Measurements from ENCODE around the gene KRT77.
"Not testable (repeated sequence)": the region's sequence is repeated elsewhere in the genome, so short reads cannot be mapped to it uniquely, and the experiment has no call there.

KRT77 gene

DNA sequence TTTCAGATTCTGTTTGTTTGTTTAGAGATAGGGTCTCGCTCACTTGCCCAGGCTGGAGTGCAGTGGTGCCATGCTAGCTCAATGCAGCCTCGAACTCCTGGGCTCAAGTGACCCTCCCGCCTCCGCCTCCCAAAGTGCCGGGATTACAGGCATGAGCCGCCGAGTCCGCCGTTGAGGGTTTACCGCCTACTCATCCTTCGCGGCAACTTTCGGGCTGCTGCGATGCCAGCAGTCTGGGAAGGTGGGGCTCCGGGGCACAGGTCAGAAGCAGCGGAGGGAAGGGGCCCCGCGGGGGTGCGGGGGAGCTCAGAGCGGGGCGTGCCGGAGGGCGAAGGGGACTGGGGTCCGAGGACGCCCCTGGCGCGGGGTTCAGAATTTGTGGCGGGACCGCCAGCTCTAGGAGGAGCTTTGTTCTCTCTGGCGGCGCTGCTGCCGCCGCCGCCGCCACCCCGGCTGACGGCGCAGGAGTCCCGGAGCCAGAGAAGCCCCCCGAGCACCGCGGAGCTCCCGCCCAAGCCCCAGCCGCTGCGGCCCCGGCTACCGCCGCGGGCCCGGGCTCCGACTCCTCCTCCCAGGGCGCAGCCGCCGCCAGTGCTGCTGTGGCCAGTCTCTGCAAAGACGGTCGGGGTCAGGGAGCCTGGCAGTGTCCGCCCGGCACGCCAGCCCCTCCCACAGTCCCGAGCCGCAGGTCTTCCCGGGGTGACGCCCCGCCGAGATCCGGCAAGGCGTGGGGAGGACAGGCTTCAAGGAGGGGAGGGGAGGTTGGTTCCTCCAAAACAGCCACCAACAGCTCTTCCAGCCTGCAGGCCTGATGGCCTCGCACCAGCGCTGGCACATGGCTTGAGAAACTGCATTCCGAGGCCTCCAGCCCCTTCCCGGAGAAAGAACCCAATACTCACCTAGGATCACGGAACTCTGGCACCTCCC lies 10.9 kb upstream of the KRT77 start:
- DNase-seq (ENCODE audit: low spot score): peak; percentile 51
- peak overlapping the region; percentile 79 for H3K14ac ChIP-seq (ENCODE audit: low read length)

DNA sequence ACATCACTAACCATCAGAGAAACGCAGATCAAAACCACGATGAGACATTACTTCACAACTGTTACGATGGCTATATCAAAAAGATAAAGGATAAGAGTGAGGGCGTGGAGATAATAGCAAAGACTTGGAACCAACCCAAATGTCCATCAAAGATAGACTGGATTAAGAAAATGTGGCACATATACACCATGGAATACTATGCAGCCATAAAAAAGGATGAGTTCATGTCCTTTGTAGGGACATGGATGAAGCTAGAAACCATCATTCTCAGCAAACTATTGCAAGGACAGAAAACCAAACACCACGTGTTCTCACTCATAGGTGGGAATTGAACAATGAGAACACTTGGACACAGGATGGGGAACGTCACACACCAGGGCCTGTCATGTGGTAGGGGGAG lies 8.8 kb upstream of the KRT77 start:
- H2AK5ac ChIP-seq (ENCODE audit: low read depth, low read length); H3K27ac ChIP-seq (replicated peaks; ENCODE audit: low read length); H3K36me3 ChIP-seq (replicated peaks in 1 of 2; ENCODE audit: control insufficient read depth in 2 of 2, insufficient read depth in 2 of 2, low read length in 2 of 2); H2BK120ac ChIP-seq (ENCODE audit: low read depth, low read length); H3K4me3 ChIP-seq (ENCODE audit: low read length in 2 of 2); H3K4me2 ChIP-seq (ENCODE audit: insufficient read depth, low read length, poor library complexity, severe bottlenecking); H3K14ac ChIP-seq (ENCODE audit: low read length); H3K79me1 ChIP-seq (ENCODE audit: low read depth, low read length); H2BK15ac ChIP-seq (ENCODE audit: low read length); H3K9ac ChIP-seq (ENCODE audit: low read depth, low read length, poor library complexity); H2AFZ ChIP-seq (ENCODE audit: low read length); H4K8ac ChIP-seq (ENCODE audit: low read depth, low read length); H3K18ac ChIP-seq (ENCODE audit: low read length); H3K23ac ChIP-seq (ENCODE audit: low read depth, low read length, poor library complexity); H2BK5ac ChIP-seq (ENCODE audit: low read length); H3K4ac ChIP-seq (ENCODE audit: low read length); DNase-seq (ENCODE audit: low spot score); H2BK12ac ChIP-seq (ENCODE audit: low read length); H3K9me3 ChIP-seq (replicated peaks in 1 of 2; ENCODE audit: control insufficient read depth in 2 of 2, insufficient read depth in 1 of 2, low read depth in 1 of 2, low read length in 2 of 2); H4K91ac ChIP-seq (ENCODE audit: low read depth, low read length, poor library complexity): not testable (repeated sequence)
- peaks cover 0 to 11% of the 10 kb centered on the region in 2 donors for H3K4me1 ChIP-seq (ENCODE audit: control insufficient read depth in 2 of 2, insufficient read depth in 1 of 2, low read depth in 1 of 2, low read length in 2 of 2)
- no CpG with 5 or more reads among the region's 6 CpGs for WGBS, 2 donors (ENCODE audit: extremely low coverage in 2 of 2, insufficient read length in 2 of 2, insufficient replicate concordance in 1 of 2)
- H3K27me3 ChIP-seq (ENCODE audit: control insufficient read depth in 3 of 3, insufficient read depth in 3 of 3, low read depth in 1 of 3, low read length in 3 of 3): peaks cover 2 to 46% (median 13%) of the 10 kb centered on the region in 3 experiments

More for the DNA sequence above, 10.9 kb upstream of the KRT77 start:
- WGBS, 2 donors (ENCODE audit: extremely low coverage in 2 of 2, insufficient read length in 2 of 2, insufficient replicate concordance in 1 of 2): no CpG with 5 or more reads among the region's 72 CpGs
- peak overlapping the region; percentile 95 for H2BK120ac ChIP-seq (ENCODE audit: low read depth, low read length)
- H3K9me3 ChIP-seq (replicated peaks in 1 of 2; ENCODE audit: control insufficient read depth in 2 of 2, insufficient read depth in 1 of 2, low read depth in 1 of 2, low read length in 2 of 2): peaks cover 0 to 2% of the 10 kb centered on the region in 2 donors
- peak overlapping the region; percentile 95 for H4K8ac ChIP-seq (ENCODE audit: low read depth, low read length)
- H3K4me2 ChIP-seq (ENCODE audit: insufficient read depth, low read length, poor library complexity, severe bottlenecking): peak overlapping the region; percentile 94
- H3K27ac ChIP-seq (replicated peaks; ENCODE audit: low read length): no peak overlapping the region
- H3K79me1 ChIP-seq (ENCODE audit: low read depth, low read length): no peaks in the 10 kb centered on the region
- peak overlapping the region; percentile 96 for H3K18ac ChIP-seq (ENCODE audit: low read length)
- no peaks in the 10 kb centered on the region for H3K36me3 ChIP-seq (replicated peaks in 1 of 2; ENCODE audit: control insufficient read depth in 2 of 2, insufficient read depth in 2 of 2, low read length in 2 of 2)
- H3K23ac ChIP-seq (ENCODE audit: low read depth, low read length, poor library complexity): peak overlapping the region; percentile 57
- H2BK15ac ChIP-seq (ENCODE audit: low read length): peak overlapping the region; percentile 90
- H4K91ac ChIP-seq (ENCODE audit: low read depth, low read length, poor library complexity): no peak overlapping the region
- peaks cover 0 to 6% of the 10 kb centered on the region in 2 donors for H3K4me1 ChIP-seq (ENCODE audit: control insufficient read depth in 2 of 2, insufficient read depth in 1 of 2, low read depth in 1 of 2, low read length in 2 of 2)
- no peak overlapping the region for H2BK12ac ChIP-seq (ENCODE audit: low read length)
- H2AK5ac ChIP-seq (ENCODE audit: low read depth, low read length): peak overlapping the region; percentile 97
- peak overlapping the region; percentile 78 for H3K9ac ChIP-seq (ENCODE audit: low read depth, low read length, poor library complexity)
- H3K27me3 ChIP-seq (ENCODE audit: control insufficient read depth in 3 of 3, insufficient read depth in 3 of 3, low read depth in 1 of 3, low read length in 3 of 3): peaks cover 2 to 60% (median 13%) of the 10 kb centered on the region in 3 experiments
- H2AFZ ChIP-seq (ENCODE audit: low read length): peak overlapping the region; percentile 74
- H3K4me3 ChIP-seq (ENCODE audit: low read length in 2 of 2): peak overlapping the region in 1 of 2 donors; percentile 42
- peak overlapping the region; percentile 71 for H2BK5ac ChIP-seq (ENCODE audit: low read length)
- H3K4ac ChIP-seq (ENCODE audit: low read length): no peak overlapping the region

DNA sequence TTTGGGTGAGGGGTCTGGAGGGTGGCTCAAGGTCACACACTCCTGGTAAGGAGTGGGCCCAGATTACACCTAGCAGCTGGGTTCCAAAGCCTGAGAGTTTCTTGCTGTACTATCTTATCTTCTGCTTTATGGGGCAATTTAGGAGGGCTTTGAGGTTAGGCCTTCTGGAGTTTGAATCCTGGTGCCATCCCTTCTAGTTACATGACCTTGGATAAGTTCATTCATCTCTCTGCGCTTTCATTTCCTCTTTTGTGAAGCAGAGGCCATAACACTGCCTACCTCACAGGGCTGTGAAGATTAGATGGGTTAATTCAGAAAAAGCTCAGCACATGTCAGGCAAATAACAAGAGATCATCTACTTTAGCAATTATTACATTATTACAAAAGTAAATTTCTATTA lies 7.4 kb upstream of the KRT77 start:
- H2BK120ac ChIP-seq (ENCODE audit: low read depth, low read length): no peak overlapping the region
- H4K8ac ChIP-seq (ENCODE audit: low read depth, low read length): no peak overlapping the region
- H3K4me1 ChIP-seq (ENCODE audit: control insufficient read depth in 2 of 2, insufficient read depth in 1 of 2, low read depth in 1 of 2, low read length in 2 of 2): peaks cover 0 to 12% of the 10 kb centered on the region in 2 donors
- WGBS, 2 donors (ENCODE audit: extremely low coverage in 2 of 2, insufficient read length in 2 of 2, insufficient replicate concordance in 1 of 2): no CpG with 5 or more reads among the region's 1 CpG
- H3K27ac ChIP-seq (replicated peaks; ENCODE audit: low read length): no peak overlapping the region
- no peak overlapping the region for H3K4me2 ChIP-seq (ENCODE audit: insufficient read depth, low read length, poor library complexity, severe bottlenecking)
- H3K4me3 ChIP-seq (ENCODE audit: low read length in 2 of 2): no peak overlapping the region
- no peaks in the 10 kb centered on the region for H3K36me3 ChIP-seq (replicated peaks in 1 of 2; ENCODE audit: control insufficient read depth in 2 of 2, insufficient read depth in 2 of 2, low read length in 2 of 2)
- no peak overlapping the region for H2BK15ac ChIP-seq (ENCODE audit: low read length)
- no peak overlapping the region for H3K9ac ChIP-seq (ENCODE audit: low read depth, low read length, poor library complexity)
- no peak overlapping the region for H4K91ac ChIP-seq (ENCODE audit: low read depth, low read length, poor library complexity)
- peaks cover 0 to 2% of the 10 kb centered on the region in 2 donors for H3K9me3 ChIP-seq (replicated peaks in 1 of 2; ENCODE audit: control insufficient read depth in 2 of 2, insufficient read depth in 1 of 2, low read depth in 1 of 2, low read length in 2 of 2)
- H3K27me3 ChIP-seq (ENCODE audit: control insufficient read depth in 3 of 3, insufficient read depth in 3 of 3, low read depth in 1 of 3, low read length in 3 of 3): peaks cover 2 to 32% (median 13%) of the 10 kb centered on the region in 3 experiments
- no peak overlapping the region for H3K4ac ChIP-seq (ENCODE audit: low read length)
- DNase-seq (ENCODE audit: low spot score): no peak
- H2BK5ac ChIP-seq (ENCODE audit: low read length): no peak overlapping the region
- no peak overlapping the region for H3K18ac ChIP-seq (ENCODE audit: low read length)
- no peak overlapping the region for H2BK12ac ChIP-seq (ENCODE audit: low read length)
- no peak overlapping the region for H3K23ac ChIP-seq (ENCODE audit: low read depth, low read length, poor library complexity)
- H3K79me1 ChIP-seq (ENCODE audit: low read depth, low read length): no peaks in the 10 kb centered on the region
- no peak overlapping the region for H2AK5ac ChIP-seq (ENCODE audit: low read depth, low read length)
- no peak overlapping the region for H2AFZ ChIP-seq (ENCODE audit: low read length)
- H3K14ac ChIP-seq (ENCODE audit: low read length): no peak overlapping the region

DNA sequence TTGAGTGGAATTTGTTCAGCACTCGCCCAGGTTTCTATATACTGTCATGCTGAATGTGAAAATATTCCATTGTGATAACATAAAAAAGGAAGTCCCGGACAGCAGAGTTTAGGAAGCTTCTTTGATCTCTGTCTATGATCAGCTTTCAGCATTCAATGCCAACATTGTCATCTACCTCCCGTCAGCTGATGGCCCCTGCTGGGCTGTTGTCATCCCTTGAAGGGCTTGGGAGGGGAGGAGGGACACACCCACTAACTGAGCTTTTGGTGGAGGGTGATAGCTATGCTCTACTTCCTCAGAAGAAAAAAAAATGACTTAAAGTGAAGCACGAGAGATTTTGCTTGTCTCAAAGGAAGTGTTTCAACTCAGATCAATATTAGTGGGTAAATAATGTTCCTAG lies 4.7 kb upstream of the KRT77 start:
- Histone ChIP-seq H4K91ac (ENCODE audit: low read depth, low read length, poor library complexity) (no peak overlapping the region), H3K79me1 (ENCODE audit: low read depth, low read length) (no peaks in the 10 kb centered on the region), H2BK120ac (ENCODE audit: low read depth, low read length) (no peak overlapping the region), H2AK5ac (ENCODE audit: low read depth, low read length) (no peak overlapping the region), H2AFZ (ENCODE audit: low read length) (no peak overlapping the region), H3K4me3 (ENCODE audit: low read length in 2 of 2) (no peak overlapping the region), H3K9ac (ENCODE audit: low read depth, low read length, poor library complexity) (no peak overlapping the region), H3K18ac (ENCODE audit: low read length) (no peak overlapping the region), H3K4ac (ENCODE audit: low read length) (no peak overlapping the region), H3K9me3 (replicated peaks in 1 of 2; ENCODE audit: control insufficient read depth in 2 of 2, insufficient read depth in 1 of 2, low read depth in 1 of 2, low read length in 2 of 2) (no peaks in the 10 kb centered on the region), H3K27me3 (ENCODE audit: control insufficient read depth in 3 of 3, insufficient read depth in 3 of 3, low read depth in 1 of 3, low read length in 3 of 3) (peaks cover 0 to 4% (median 2%) of the 10 kb centered on the region in 3 experiments), H3K14ac (ENCODE audit: low read length) (no peak overlapping the region), H3K23ac (ENCODE audit: low read depth, low read length, poor library complexity) (no peak overlapping the region), H4K8ac (ENCODE audit: low read depth, low read length) (no peak overlapping the region), H3K4me1 (ENCODE audit: control insufficient read depth in 2 of 2, insufficient read depth in 1 of 2, low read depth in 1 of 2, low read length in 2 of 2) (peaks cover 0 to 5% of the 10 kb centered on the region in 2 donors), H2BK5ac (ENCODE audit: low read length) (no peak overlapping the region), H3K4me2 (ENCODE audit: insufficient read depth, low read length, poor library complexity, severe bottlenecking) (no peak overlapping the region), H3K36me3 (replicated peaks in 1 of 2; ENCODE audit: control insufficient read depth in 2 of 2, insufficient read depth in 2 of 2, low read length in 2 of 2) (no peaks in the 10 kb centered on the region), H3K27ac (replicated peaks; ENCODE audit: low read length) (no peak overlapping the region), H2BK15ac (ENCODE audit: low read length) (no peak overlapping the region), H2BK12ac (ENCODE audit: low read length) (no peak overlapping the region)
- DNase-seq (ENCODE audit: low spot score): no peak
- no CpG with 5 or more reads among the region's 4 CpGs for WGBS, 2 donors (ENCODE audit: extremely low coverage in 2 of 2, insufficient read length in 2 of 2, insufficient replicate concordance in 1 of 2)

All from neuronal stem cell (in vitro differentiated cells).